Measurements from ENCODE around the gene ANKRD53. TPM values are rescaled to one million over a fixed set of nuclear protein-coding genes. Genes with fewer than 3 reads are reported as not detected.
A peak's percentile ranks its signal among the peaks of the same experiment; 100 is the strongest.

The ANKRD53 gene
- total and polyA plus RNA-seq, 10 donors, result 0.22 to 1.7 (median 0.80) TPM; not detected in 2

DNA sequence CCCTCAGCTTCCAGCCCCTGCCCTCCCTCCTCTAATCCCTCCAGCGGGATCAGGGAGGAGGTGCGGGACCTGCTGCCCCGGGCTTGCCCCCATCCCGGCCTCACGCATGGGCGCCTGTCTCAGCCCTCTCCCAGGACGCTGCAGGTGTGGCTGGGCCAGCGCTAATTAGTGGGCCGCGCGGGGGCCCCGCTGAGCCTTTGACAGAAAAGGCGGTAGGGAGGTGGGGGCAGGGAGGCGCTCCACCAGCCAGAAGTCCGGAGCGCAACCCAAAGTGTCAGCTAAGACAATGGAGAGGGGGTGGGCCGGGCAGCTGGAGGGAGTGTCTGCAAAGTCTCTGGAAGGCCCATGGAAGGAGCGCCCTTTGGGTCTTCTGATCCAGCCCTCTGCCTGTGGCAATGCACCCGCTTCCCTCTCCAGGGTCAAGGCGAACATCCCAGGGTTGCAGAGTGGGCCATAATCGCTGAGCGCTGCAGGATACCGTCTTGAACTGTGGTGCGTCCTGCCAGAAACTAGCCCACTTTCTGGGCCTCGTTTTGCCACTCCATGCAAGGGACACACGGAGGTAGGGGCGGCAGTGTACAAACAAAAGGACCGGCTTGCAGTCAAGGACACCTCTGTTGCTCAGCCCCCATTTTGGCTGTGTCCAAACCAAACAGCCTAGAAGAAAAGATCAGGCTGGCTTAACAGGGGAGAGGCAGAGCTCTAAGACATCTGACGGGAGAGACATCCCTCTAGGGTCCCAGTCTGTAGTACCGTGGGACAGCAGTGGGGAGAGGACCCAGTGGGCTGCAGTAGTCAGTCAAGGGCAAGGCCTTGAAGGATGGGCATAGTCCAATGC, 39.2 kb upstream of the ANKRD53 start:
- no peak for DNase-seq
- Histone ChIP-seq H3K4me1 (no peaks in the 10 kb centered on the region), H3K27ac (no peak overlapping the region), H3K27me3 (replicated peaks in 1 of 7) (peaks cover 0 to 79% (median 4%) of the 10 kb centered on the region in 7 donors), H3K36me3 (no peaks in the 10 kb centered on the region), H3K4me3 (no peak overlapping the region), H3K9me3 (no peaks in the 10 kb centered on the region)
- WGBS, 5 donors, result 36 to 54% (median 49%) methylated on average over 20 to 30 of the region's 30 CpGs
- intact Hi-C loops (cut with DNase I; ENCODE audit: low total_unique reads), result no loop called here
- no peak for TF ChIP-seq POLR2AphosphoS5 (IDR thresholded peaks at IDR 0.05)
- no peak for TF ChIP-seq POLR2A (IDR thresholded peaks at IDR 0.05)
- TF ChIP-seq, protein P1, sequence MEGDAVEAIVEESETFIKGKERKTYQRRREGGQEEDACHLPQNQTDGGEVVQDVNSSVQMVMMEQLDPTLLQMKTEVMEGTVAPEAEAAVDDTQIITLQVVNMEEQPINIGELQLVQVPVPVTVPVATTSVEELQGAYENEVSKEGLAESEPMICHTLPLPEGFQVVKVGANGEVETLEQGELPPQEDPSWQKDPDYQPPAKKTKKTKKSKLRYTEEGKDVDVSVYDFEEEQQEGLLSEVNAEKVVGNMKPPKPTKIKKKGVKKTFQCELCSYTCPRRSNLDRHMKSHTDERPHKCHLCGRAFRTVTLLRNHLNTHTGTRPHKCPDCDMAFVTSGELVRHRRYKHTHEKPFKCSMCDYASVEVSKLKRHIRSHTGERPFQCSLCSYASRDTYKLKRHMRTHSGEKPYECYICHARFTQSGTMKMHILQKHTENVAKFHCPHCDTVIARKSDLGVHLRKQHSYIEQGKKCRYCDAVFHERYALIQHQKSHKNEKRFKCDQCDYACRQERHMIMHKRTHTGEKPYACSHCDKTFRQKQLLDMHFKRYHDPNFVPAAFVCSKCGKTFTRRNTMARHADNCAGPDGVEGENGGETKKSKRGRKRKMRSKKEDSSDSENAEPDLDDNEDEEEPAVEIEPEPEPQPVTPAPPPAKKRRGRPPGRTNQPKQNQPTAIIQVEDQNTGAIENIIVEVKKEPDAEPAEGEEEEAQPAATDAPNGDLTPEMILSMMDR (IDR thresholded peaks at IDR 0.05 in 8 of 11, conservative IDR thresholded peaks at IDR 0.05 in 3 of 11), result no peak

DNA sequence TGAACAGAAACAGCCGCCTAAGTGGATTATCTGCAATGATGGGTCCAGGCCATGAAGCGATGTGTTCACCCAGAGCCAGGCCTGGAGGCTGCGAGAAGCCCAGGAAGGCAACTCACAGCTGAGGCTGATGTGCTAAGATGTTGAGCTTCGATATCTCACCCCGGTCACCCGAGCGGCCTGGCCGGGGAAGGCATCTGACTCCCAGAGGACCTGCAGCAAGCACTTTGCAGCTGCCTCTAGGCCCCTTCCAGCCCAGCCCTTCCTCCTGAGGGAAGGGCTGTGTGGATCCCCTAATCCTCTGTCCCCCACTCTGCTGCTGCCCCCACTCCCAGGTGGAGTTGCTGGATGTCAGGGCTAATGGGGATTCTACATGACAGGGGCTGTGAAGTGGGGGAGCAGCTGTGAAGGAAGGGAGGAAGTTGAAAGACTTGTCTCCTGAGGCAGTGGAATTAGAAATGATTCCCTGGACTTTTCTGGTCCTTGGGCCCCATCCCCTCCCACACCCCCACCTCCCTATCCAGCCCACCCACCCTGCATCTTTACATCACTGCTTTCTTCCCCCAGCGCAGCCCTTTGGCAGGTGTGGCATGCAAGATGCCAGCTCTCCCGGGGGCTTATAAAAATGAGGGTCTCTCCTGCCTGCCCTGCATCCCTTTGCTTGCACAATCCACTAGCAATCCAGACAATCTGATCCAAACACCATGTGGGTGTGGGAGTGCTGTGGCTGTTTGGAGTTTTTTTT, 38.4 kb upstream of the ANKRD53 start:
- H3K4me1 ChIP-seq, result no peaks in the 10 kb centered on the region
- H3K27me3 ChIP-seq (replicated peaks in 1 of 7), result peaks cover 0 to 79% (median 4%) of the 10 kb centered on the region in 7 donors
- TF ChIP-seq, protein P1 (IDR thresholded peaks at IDR 0.05 in 8 of 11, conservative IDR thresholded peaks at IDR 0.05 in 3 of 11), result no peak
- no peak for TF ChIP-seq POLR2AphosphoS5 (IDR thresholded peaks at IDR 0.05)
- no peak for TF ChIP-seq POLR2A (IDR thresholded peaks at IDR 0.05)
- no peaks in the 10 kb centered on the region for H3K9me3 ChIP-seq
- peak; percentile 47 for DNase-seq
- H3K27ac ChIP-seq, result no peak overlapping the region
- WGBS, 5 donors, result 76 to 92% (median 87%) methylated on average over 4 to 10 of the region's 10 CpGs
- intact Hi-C loops (cut with DNase I; ENCODE audit: low total_unique reads), result loop anchor here (10.0 kb wide), 1 partner anchor 145 kb away; the partner anchor contains the start of gene FIGLA
- H3K36me3 ChIP-seq, result no peaks in the 10 kb centered on the region
- H3K4me3 ChIP-seq, result no peak overlapping the region

DNA sequence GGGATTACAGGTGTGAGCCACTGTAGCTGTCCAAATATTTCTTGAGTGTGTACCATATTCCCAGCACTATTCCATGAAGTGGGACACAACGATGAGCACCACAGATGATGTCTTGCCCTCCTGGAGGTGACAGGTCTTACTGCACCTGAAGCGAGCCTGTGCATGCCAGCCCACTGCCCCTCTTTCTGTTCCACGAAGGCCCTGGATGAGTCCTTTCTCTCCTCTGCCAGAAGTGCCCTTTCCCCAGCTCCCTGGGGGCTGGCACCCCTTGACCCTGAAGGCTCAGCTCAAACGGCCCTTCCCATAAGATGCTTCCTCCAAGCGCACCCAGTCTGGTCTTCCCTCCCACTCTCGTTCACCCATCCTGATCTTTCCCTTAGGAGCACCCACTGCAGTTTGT, 37.2 kb upstream of the ANKRD53 start:
- whole genome bisulfite sequencing, 5 donors, result 76 to 85% (median 84%) methylated on average over 6 of the region's 6 CpGs
- Histone ChIP-seq H3K36me3 (no peaks in the 10 kb centered on the region), H3K4me3 (no peak overlapping the region), H3K4me1 (peaks cover 0 to 6% (median 0%) of the 10 kb centered on the region in 6 donors), H3K9me3 (no peaks in the 10 kb centered on the region), H3K27ac (no peak overlapping the region), H3K27me3 (replicated peaks in 1 of 7) (peaks cover 0 to 79% (median 6%) of the 10 kb centered on the region in 7 donors)
- TF ChIP-seq, protein P1 (IDR thresholded peaks at IDR 0.05 in 8 of 11, conservative IDR thresholded peaks at IDR 0.05 in 3 of 11), result no peak
- TF ChIP-seq POLR2AphosphoS5 (IDR thresholded peaks at IDR 0.05) (no peak), POLR2A (IDR thresholded peaks at IDR 0.05) (no peak)
- intact Hi-C loops (cut with DNase I; ENCODE audit: low total_unique reads), result loop anchor here (10.0 kb wide), 1 partner anchor 146 kb away; the partner anchor contains the start of gene FIGLA
- DNase-seq, result no peak
